ENCODE measurements around the gene ACTR3C.
"Not testable (repeated sequence)": the region's sequence is repeated elsewhere in the genome, so short reads cannot be mapped to it uniquely, and the experiment has no call there.

Gene ACTR3C

DNA sequence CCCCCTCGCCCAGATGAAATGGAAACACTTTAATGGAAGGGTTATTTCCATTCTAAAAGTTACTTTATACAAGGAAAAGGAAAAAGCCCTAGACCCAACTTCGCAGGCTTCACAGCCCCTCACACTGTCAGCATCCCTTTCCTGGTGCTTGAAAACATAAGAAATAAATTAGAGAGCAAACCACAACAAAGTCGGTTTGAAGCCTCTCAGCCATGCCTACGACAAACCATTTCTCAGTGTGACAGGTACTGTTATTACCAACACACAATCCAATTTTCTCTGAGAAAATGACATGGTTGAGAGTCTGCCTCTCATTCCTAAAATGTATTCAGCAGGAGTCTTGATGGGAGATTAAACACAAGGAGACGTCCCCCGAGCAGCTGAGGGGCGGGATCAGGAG, 51.4 kb downstream of the ACTR3C start:
- DNase-seq = not testable (repeated sequence)

- DNase-seq = not testable (repeated sequence)
Measured at GRCh38 chr7:150270101-150270824, 53.1 kb downstream of the ACTR3C start.

GRCh38 chr7:150268798-150269197, 54.5 kb downstream of the ACTR3C start:
- not testable (repeated sequence) for DNase-seq

DNA sequence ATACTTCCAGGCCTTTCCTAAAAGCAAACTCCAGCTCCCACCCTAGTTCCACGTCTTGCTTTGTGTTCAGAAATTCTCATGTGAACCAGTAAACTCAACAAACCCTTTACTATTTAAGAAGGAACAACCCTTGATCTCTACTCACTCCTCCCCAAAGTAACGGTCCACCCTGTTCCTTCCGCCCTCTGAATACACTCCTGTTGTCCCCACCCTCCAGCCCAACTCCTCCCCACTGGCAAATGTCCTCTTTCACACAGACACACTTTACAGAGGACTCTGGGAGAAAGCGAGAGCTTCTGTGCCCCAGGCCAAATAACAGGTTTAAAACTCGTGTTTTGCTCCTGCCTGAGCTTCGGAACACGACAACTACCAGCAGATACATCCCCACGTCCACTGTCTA, 55.1 kb downstream of the ACTR3C start:
- DNase-seq = not testable (repeated sequence)

DNA sequence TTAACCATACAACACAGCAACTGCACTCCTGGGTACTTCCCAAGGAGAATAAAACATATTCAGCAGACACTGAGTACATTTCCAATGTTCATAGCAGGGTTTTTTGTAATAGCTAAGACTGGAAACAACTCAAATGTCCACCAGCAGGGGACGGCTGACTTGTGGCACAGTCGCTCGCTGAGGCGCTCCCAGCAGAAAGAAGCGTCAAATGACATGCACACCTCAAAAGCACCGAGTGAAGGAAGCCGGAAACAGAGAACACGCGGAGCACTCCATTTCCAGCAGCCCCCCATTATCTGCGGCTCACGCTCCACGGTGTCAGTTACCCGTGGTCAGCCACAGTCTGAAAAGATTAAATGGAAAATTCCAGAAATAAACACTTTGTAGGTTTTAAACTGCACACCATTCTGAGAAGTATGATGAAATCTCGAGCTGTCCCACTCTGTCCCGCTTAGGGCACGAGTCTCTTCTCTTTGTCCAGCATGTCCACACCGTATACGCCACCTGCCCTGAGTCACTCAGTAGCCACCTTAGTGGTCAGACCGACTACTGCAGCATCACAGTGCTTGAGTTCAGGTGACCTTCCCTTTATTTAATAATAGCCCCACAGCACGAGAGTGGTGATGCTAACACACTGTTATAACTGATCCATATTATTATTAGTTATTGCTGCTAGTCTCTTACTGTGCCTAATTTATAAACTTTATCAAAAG, 56.2 kb downstream of the ACTR3C start:
- DNase-seq = not testable (repeated sequence)

GRCh38 chr7:150262656-150263055, 60.7 kb downstream of the ACTR3C start:
- DNase-seq = not testable (repeated sequence)

DNA sequence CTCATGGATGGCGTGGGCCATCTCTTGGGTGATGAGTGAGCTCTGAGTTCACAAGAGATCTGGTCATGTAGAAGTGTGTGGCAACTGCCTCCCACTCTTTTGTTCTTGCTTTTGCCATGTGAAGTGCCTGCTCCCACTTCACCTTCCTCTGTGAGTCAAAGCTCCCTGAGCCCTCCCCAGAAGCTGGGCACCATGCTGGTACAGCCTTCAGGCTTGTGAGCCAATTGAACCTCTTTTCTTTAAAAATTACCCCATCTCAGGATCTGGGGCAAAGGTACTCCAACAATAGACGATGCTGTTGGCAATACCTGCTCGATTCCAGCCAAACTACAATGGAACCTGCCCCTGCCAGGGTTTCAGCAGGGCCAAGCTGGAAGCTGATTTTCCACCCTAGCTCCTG, 75.6 kb downstream of the ACTR3C start:
- not testable (repeated sequence) for DNase-seq

GRCh38 chr7:150245208-150245607, 78.1 kb downstream of the ACTR3C start:
- not testable (repeated sequence) for DNase-seq

DNA sequence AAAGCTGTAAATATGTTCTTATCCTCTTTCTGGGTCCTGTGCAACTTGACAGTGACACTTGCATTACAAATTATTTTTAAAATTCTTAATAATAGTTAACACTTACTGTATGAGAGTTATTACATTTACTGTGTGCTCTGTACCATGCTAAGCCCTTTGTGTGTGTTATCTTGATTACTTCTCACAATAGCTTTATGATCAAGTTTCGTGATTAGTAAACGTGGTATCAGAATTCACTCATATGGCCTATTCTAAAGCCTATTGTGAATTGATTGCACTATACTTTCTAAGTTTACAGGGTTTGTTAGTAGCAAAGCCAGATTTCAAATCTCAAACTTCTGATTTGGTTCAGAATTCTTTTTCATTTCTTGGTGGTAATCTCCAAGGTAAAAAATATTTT, 80.4 kb downstream of the ACTR3C start:
- DNase-seq = not testable (repeated sequence)

- not testable (repeated sequence) for DNase-seq
Measured at GRCh38 chr7:150225444-150225843, 97.9 kb downstream of the ACTR3C start.

DNA sequence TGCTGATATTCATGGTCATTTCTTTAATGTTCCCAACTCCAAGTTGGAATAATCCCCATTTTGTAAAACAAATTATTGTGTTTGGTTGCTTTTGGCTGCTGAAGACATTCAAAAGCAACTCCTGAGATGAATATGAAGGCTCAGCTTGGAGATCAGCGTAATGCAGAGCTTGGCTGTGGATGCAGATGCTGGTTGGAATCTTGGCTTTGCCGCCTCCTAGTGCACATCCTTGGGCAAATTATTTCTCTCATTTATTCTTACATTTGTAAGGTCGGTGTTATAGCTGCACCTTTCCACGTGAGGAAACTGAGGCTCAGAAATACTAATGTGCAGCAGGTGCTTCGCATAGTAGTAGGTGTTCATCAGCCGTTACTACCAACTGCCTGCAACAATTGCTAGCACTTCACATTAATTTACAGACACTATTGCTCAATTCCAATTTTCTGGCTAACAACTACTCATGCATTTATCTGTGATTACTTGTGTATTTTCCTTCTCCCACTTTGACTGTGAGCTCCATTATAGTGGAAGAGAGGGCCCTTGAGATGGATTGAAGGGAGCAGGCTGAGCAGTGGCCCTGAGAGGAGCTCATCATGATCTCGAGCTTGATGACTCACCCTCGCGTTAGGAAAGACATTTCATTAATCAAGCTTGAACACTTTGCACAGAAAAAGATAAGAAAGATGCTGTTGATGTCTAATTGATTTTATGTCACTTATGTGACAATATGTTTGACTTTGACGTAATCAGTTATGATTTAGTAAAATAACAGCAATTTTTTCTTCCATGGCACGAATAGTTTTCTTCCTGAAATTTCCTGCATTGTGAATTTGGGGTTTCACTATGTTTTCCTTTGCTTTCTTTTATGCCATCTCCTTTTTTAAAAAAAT, 101.0 kb downstream of the ACTR3C start:
- DNase-seq = not testable (repeated sequence)

GRCh38 chr7:150220673-150221181, 102.6 kb downstream of the ACTR3C start:
- not testable (repeated sequence) for DNase-seq

GRCh38 chr7:150219941-150220658, 103.2 kb downstream of the ACTR3C start:
- not testable (repeated sequence) for DNase-seq

- DNase-seq = peak; percentile 10
Measured at GRCh38 chr7:150206848-150207247, 116.5 kb downstream of the ACTR3C start.

DNA sequence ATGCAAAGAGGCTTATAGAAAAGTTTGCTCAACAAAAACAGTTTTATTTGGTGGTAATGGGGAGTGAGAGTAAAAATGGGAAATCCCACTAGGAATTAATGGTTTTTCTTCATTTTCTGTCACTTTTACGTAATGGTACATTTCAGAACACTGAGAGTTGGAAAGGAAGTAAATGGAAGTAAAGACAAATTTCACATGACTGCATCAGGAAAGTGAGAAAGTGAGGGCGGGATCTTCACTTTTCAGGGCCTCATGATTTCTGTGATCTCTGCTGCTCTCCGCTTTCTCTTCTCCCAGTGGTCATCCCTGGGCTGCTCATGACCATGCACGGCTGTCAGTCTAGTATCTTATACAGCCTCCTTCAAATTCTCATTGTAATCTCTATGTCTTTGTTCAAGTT, 117.5 kb downstream of the ACTR3C start:
- peak; percentile 19 for DNase-seq

DNA sequence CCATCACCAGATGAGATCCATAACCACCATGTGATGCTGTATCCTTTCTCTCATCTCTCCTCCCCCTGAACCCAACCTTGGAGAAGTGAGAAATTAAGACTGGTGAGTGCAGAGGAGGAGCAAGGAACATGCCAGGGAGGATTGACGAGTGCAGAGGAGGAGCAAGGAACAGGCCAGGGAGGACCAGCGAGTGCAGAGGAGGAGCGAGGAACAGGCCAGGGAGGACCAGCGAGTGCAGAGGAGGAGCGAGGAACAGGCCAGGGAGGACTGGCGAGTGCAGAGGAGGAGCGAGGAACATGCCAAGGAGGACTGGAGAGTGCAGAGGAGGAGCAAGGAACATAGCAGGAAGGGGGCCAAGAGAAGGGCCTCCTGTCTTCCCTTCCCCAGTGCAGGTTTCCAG, 118.8 kb downstream of the ACTR3C start:
- DNase-seq = not testable (repeated sequence)

DNA sequence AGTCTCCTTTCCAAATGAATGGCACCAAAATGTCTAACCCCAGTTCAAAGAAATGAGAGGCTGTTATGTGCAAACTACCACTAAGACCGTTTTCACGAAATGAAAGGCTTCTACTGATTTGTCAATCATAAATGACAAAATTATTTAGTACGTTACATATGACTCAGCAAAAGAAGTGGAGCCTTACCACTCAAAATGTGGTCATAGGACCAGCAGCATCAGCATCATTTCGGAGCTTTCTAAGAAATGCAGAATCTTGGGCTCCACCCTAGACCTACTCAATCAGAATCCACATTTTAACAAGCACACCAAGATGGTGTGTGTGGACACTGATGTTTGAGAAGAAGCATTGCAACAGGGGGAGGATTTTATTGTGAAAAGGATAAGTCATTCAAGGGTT, 120.5 kb downstream of the ACTR3C start:
- DNase-seq = peak; percentile 26
